Right lobe of liver (tissue), 6 donors: ENCODE measurements around the gene CPNE6. TPM values are rescaled to one million over a fixed set of nuclear protein-coding genes. Genes with fewer than 3 reads are reported as not detected.

Source experiments
- ATAC-seq, 4 donors: fragments of 200-7000 bp; cut with Tn5 transposase; one replicate each; pipeline ENCODE4 v1.9.1; 2020; ENCODE audit warnings: mild to moderate bottlenecking in 4 of 4, moderate library complexity in 4 of 4
- DNase-seq, 3 donors: peaks; one replicate each; pipeline ENCODE4 v3.0.0-alpha.2; 2020
- H3K27ac ChIP-seq, 3 donors: fragments of 200-600 bp; one replicate each; pipeline ENCODE4 v1.8.0; 2022
- H3K27me3 ChIP-seq, 2 donors: fragments of 200-600 bp; one replicate each; pipeline ENCODE4 v1.8.0; 2022
- H3K36me3 ChIP-seq, 4 donors: fragments of 200-600 bp; sonication (generic) in 1 of 4; one replicate each; pipeline versions ENCODE4 v1.5.1 to v1.8.0; 2017 to 2022; ENCODE audit warnings: control low read depth in 1 of 4
- H3K4me1 ChIP-seq, 4 donors: fragments of 200-600 bp; sonication (generic) in 1 of 4; one replicate each; pipeline versions ENCODE4 v1.5.1 to v1.8.0; 2017 to 2022; ENCODE audit warnings: control low read depth in 1 of 4
- H3K4me3 ChIP-seq, 3 donors: fragments of 200-600 bp; one replicate each; pipeline ENCODE4 v1.8.0; 2022
- H3K9me3 ChIP-seq, 4 donors: fragments of 200-600 bp; sonication (generic) in 1 of 4; one replicate each; pipeline versions ENCODE4 v1.5.1 to v1.8.0; 2017 to 2022; ENCODE audit warnings: control low read depth in 1 of 4
- CTCF ChIP-seq, 4 donors: fragments of 200-600 bp in 3 of 4; fragments of 450-650 bp in 1 of 4; IDR thresholded peaks; one replicate each; pipeline versions ENCODE4 v1.5.1 to v1.8.0; 2016 to 2022; ENCODE audit warnings: antibody characterized with exemption in 4 of 4, mild to moderate bottlenecking in 2 of 4
- POLR2A ChIP-seq: fragments of 450-650 bp; IDR thresholded peaks from one replicate; pipeline ENCODE4 v1.6.1; 2017; ENCODE audit warnings: antibody characterized with exemption, mild to moderate bottlenecking
- WGBS: methylation state at CpG from one replicate; pipeline ENCODE4 v1.1.6; 2018; ENCODE audit warnings: low coverage, low lambda C conversion rate; ENCODE audit not compliant: insufficient coverage; ENCODE audit errors: missing lambda C conversion rate; 5-methylcytosine and 5-hydroxymethylcytosine counted together
- intact Hi-C, 2 donors: fragments of 100-400 bp; cut with DNase I; formaldehyde crosslinking; loops; one replicate each; pipeline versions ENCODE4 v1.11.2 to v1.14.1; 2022
- total RNA-seq, 6 experiments: library from RNA; depleted of rRNA in 2 of 6; stranded (reverse); fragments of >200 nt in 2 of 6; fragmentation: NEBNext Ultra II Directional in 3 of 6; extraction: Animal tissue kit (Norgen Biotek cat#: 25700) in 3 of 6; gene quantifications; one replicate each; pipeline versions ENCODE4 v1.1.0 to v1.2.4, GENCODE V29; 2016 to 2023
- donor health status: DM: no; HTN: yes; CAD: no.
- donor health status: DM: no; HTN: no; CAD: no.
- donor health status: DM: no; HTN: no; CAD: no.
- donor health status: DM: no; HTN: yes; CAD: no.
- donor health status: DM: no; HTN: yes; CAD: no.

The CPNE6 gene
- total RNA-seq, 6 experiments from 2014 or later: 0.09 to 0.40 (median 0.18) TPM; not detected in 2

GRCh38 chr14:24098927-24099813 is 27.8 kb downstream of the CPNE6 start:
- Histone ChIP-seq H3K27me3 (no peaks in the 10 kb centered on the region), H3K4me1 (peaks cover 0 to 84% (median 26%) of the 10 kb centered on the region in 4 donors), H3K4me3 (no peak overlapping the region), H3K27ac (peak overlapping the region in 1 of 3 donors; percentile 39), H3K9me3 (no peaks in the 10 kb centered on the region), H3K36me3 (peaks cover 0 to 68% (median 13%) of the 10 kb centered on the region in 4 donors)
- ATAC-seq (peak in 2 of 4 donors; percentile 4 to 25), DNase-seq (peak in 2 of 3 donors; percentile 72 to 82)
- intact Hi-C loops: loop anchor here in 1 of 2 donors (10.0 kb wide), 1 partner anchor 56 kb away; no protein-coding TSS in a partner anchor
- 46% methylated on average over 5 of the region's 17 CpGs for WGBS
- no peak for TF ChIP-seq CTCF (IDR thresholded peaks at IDR 0.05)
- no peak for TF ChIP-seq POLR2A

GRCh38 chr14:24100197-24100981 is 29.0 kb downstream of the CPNE6 start:
- DNase-seq (no peak), ATAC-seq (no peak)
- peak overlapping the region in 1 of 3 donors; percentile 39 for H3K27ac ChIP-seq
- H3K9me3 ChIP-seq: no peaks in the 10 kb centered on the region
- TF ChIP-seq CTCF (IDR thresholded peaks at IDR 0.05): no peak
- TF ChIP-seq POLR2A: no peak
- no peak overlapping the region for H3K4me3 ChIP-seq
- no peaks in the 10 kb centered on the region for H3K27me3 ChIP-seq
- intact Hi-C loops: no loop called here
- peaks cover 0 to 68% (median 13%) of the 10 kb centered on the region in 4 donors for H3K36me3 ChIP-seq
- H3K4me1 ChIP-seq: peaks cover 0 to 94% (median 27%) of the 10 kb centered on the region in 4 donors
- WGBS: 47% methylated on average over 3 of the region's 4 CpGs

- Histone ChIP-seq H3K4me1 (peaks cover 0 to 96% (median 28%) of the 10 kb centered on the region in 4 donors), H3K27me3 (no peaks in the 10 kb centered on the region), H3K27ac (peak overlapping the region in 1 of 3 donors; percentile 39), H3K4me3 (no peak overlapping the region), H3K36me3 (peaks cover 0 to 68% (median 13%) of the 10 kb centered on the region in 4 donors), H3K9me3 (no peaks in the 10 kb centered on the region)
- TF ChIP-seq CTCF (IDR thresholded peaks at IDR 0.05) (no peak), POLR2A (no peak)
- intact Hi-C loops: no loop called here
- WGBS: 66% methylated on average over 3 of the region's 3 CpGs
- DNase-seq (no peak), ATAC-seq (no peak)
Observed at GRCh38 chr14:24100982-24101494, 29.7 kb downstream of the CPNE6 start.

GRCh38 chr14:24102357-24103048 is 31.1 kb downstream of the CPNE6 start:
- TF ChIP-seq CTCF (IDR thresholded peaks at IDR 0.05) (no peak), POLR2A (no peak)
- DNase-seq (no peak), ATAC-seq (no peak)
- no peaks in the 10 kb centered on the region for H3K9me3 ChIP-seq
- WGBS: 78% methylated on average over 1 of the region's 7 CpGs
- intact Hi-C loops: no loop called here
- H3K27ac ChIP-seq: peak overlapping the region in 1 of 3 donors; percentile 39
- H3K27me3 ChIP-seq: no peaks in the 10 kb centered on the region
- peaks cover 0 to 57% (median 13%) of the 10 kb centered on the region in 4 donors for H3K36me3 ChIP-seq
- no peak overlapping the region for H3K4me3 ChIP-seq
- peaks cover 0 to 94% (median 26%) of the 10 kb centered on the region in 4 donors for H3K4me1 ChIP-seq
